CD4-positive, alpha-beta T cell treated with Interleukin-6 for 4 hours (primary cell): ENCODE data around the gene TRAPPC2L.

Source experiments
- DNase-seq: peaks from one replicate; pipeline ENCODE4 v3.0.0-alpha.2; 2020; ENCODE audit warnings: mixed read lengths

TRAPPC2L gene

GRCh38 chr16:88839745-88840599, 17.0 kb upstream of the TRAPPC2L start:
- no peak for DNase-seq

DNA sequence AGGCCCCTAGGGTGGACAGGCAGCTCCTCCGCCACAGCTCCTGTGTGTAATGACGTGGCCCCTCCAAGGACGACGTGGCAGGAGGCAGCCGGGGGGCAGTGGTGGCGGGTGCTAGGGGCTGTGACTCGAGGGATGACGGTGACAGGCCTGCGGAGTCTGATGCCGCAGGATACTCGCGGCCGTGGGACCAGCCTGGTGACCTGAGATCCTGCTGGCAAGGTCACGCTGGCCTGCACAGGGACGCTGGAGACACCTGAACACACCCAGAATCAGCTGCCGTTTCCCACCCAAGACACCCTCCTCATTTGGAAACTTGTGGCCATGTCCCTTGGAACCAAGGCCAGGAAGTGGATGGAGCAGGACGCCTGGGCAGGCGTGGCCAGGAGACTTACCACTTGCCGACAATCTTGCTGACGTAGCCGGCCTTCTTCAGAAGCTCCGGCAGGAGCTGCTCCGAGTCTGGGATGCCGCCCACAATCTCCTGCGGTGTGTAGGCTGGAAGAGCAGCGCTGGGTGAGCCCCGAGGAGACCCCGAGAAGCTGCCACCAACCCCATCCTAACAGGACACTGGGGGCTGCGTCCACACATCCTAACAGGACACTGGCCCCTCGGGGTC, 16.2 kb upstream of the TRAPPC2L start:
- no peak for DNase-seq

GRCh38 chr16:88841521-88842307, 15.2 kb upstream of the TRAPPC2L start:
- DNase-seq: no peak

GRCh38 chr16:88842308-88842756, 14.6 kb upstream of the TRAPPC2L start:
- DNase-seq: no peak

DNA sequence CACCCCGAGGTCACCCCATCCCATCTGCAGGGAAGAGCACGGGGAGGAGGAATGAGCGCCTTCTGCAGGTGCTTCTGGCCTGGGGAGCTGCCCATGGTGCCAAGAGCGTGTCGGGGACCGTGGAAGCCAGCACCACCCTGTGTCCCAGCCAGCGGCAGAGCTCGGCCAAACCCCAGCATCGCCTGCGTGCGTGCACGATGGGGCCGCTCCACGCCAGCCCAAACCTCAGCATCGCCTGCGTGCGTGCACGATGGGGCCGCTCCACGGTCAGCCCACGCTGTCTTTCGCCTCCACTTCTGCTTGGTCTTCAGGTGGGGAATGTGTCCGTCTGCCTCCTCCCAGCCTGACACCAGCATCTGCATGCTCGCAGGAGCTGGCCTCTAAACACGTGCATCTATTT, 14.1 kb upstream of the TRAPPC2L start:
- no peak for DNase-seq

GRCh38 chr16:88843256-88843655, 13.7 kb upstream of the TRAPPC2L start:
- DNase-seq: no peak

GRCh38 chr16:88844419-88845036, 12.4 kb upstream of the TRAPPC2L start:
- no peak for DNase-seq

GRCh38 chr16:88846088-88846487, 10.8 kb upstream of the TRAPPC2L start:
- DNase-seq: no peak

- no peak for DNase-seq
These were observed 9.3 kb upstream of the TRAPPC2L start for GRCh38 chr16:88847654-88848053.

DNA sequence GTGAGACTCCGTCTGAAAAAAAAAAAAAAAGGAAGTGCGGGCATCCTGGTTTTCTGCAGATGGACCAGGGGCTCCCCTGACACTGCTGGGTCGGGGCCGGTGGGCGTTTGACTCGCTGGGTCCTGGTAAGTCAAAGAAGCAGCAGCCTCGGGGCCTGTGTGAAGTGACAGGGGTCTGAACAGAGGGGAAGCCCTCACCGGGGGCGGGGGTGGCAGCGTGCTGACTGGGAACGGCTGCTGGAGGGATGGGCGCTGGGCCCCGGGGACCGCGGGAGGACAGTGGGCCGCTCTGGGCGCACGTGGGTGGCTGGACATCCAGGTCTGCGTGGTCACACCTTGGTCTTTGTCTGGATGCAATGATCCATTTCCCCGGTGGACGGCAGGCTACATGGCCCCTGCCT, 8.4 kb upstream of the TRAPPC2L start:
- DNase-seq: no peak

- no peak for DNase-seq
These were observed 6.3 kb upstream of the TRAPPC2L start for GRCh38 chr16:88850531-88851199.

- no peak for DNase-seq
These were observed 5.3 kb upstream of the TRAPPC2L start for GRCh38 chr16:88851616-88852015.

GRCh38 chr16:88853325-88853941, 3.5 kb upstream of the TRAPPC2L start:
- no peak for DNase-seq

- DNase-seq: peak; percentile 33
These were observed 2.4 kb upstream of the TRAPPC2L start for GRCh38 chr16:88854306-88855111.

DNA sequence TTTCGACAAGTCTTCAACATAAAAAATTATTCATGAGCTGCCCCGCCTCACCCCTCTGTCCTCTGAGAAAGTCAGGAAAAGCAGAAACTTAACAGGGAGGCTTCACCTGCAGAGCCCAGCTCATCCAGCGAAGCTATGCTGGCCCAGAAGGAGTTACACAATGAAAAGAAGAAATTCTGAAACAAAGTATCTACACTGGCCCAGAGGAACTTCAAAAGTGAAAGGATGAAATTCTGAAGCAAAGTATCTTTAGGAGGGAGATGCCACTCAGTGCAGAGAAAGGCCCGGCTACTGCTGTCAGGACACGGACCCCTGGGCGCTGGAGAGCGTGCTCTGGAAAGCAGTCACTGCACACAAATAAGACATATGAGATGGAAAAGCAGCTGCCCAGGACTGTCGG, 1.8 kb upstream of the TRAPPC2L start:
- no peak for DNase-seq

GRCh38 chr16:88855736-88856121, 1.2 kb upstream of the TRAPPC2L start:
- no peak for DNase-seq

DNA sequence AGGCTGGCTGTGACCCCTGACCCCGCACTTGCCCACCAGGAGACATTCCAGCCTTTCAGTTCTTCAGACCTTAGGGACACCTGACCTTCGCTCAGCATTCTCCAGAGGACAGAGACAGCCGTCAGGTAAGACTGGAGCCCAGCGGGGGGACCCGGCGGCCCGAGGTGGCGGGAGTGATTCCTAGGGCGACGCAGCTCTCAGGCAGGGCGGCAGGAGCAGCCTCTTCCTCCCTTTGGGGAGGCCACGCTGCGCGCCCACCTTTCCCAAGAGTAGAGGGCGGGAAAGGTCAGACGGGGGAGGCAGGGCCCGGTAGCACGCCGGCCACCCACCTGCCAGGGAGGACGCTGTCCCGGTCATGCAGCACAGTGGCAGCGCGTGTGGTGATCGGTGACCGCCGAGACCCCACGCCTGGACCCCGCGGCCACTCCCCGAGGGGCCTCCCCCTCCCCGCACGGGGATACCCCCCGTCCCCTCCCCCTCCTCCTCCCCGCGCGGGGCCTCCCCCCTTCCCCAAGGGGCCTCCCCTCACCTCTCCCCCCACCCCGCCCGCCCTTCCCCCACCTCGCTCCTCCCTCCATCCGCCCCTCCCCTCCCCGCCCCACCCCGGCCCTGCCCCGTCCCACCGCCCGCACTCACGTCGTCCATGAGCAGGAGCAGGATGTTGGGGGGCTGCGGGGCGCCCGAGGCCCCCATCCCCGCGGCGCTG, 652 bp upstream of the TRAPPC2L start:
- no peak for DNase-seq

- peak; percentile 81 for DNase-seq
These were observed 907 bp downstream of the TRAPPC2L start for GRCh38 chr16:88857728-88858339.

- DNase-seq: no peak
These were observed 2.6 kb downstream of the TRAPPC2L start for GRCh38 chr16:88859381-88860091.
